Measurements from ENCODE around the gene THAP4. TPM values are rescaled to one million over a fixed set of nuclear protein-coding genes. Genes with fewer than 3 reads are reported as not detected.
A peak's percentile ranks its signal among the peaks of the same experiment; 100 is the strongest.

Gene THAP4
- total RNA-seq, 1 donor from 2014 or later, result 53.1 TPM

- Mint-ChIP-seq H3K27ac (no peak overlapping the region), H3K4me3 (peak overlapping the region; percentile 51)
- intact Hi-C loops (cut with micrococcal nuclease), result loop anchor here (5.0 to 10.0 kb wide), 3 partner anchors 271 to 1046 kb away; partner anchors contain the start of genes DUSP28 and RNPEPL1
Measured at GRCh38 chr2:241611062-241611461, 25.9 kb downstream of the THAP4 start.

GRCh38 chr2:241609859-241610793 lies 26.8 kb downstream of the THAP4 start:
- H3K9me3 Mint-ChIP-seq, result no peaks in the 10 kb centered on the region
- intact Hi-C loops (cut with micrococcal nuclease), result loop anchor here (1.0 to 10.0 kb wide), 8 partner anchors 69 to 1045 kb away; partner anchors contain the start of genes D2HGDH, DUSP28, ING5 and RNPEPL1
- H3K27me3 Mint-ChIP-seq (ENCODE audit: insufficient read depth), result no peaks in the 10 kb centered on the region
- H3K4me3 Mint-ChIP-seq, result peak overlapping the region; percentile 78
- peak overlapping the region; percentile 83 for H3K27ac Mint-ChIP-seq
- peaks cover 25% of the 10 kb centered on the region for H3K36me3 Mint-ChIP-seq (ENCODE audit: low read depth)
- H3K4me1 Mint-ChIP-seq (ENCODE audit: low read depth), result peaks cover 18% of the 10 kb centered on the region
- DNase-seq (ENCODE audit: low spot score), result peak; percentile 88

More at GRCh38 chr2:241611062-241611461, 25.9 kb downstream of the THAP4 start:
- H3K27me3 Mint-ChIP-seq (ENCODE audit: insufficient read depth), result no peaks in the 10 kb centered on the region
- DNase-seq (ENCODE audit: low spot score), result no peak
- H3K9me3 Mint-ChIP-seq, result no peaks in the 10 kb centered on the region
- peaks cover 25% of the 10 kb centered on the region for H3K36me3 Mint-ChIP-seq (ENCODE audit: low read depth)
- peaks cover 21% of the 10 kb centered on the region for H3K4me1 Mint-ChIP-seq (ENCODE audit: low read depth)

- H3K9me3 Mint-ChIP-seq, result no peaks in the 10 kb centered on the region
- peak overlapping the region; percentile 9 for H3K27ac Mint-ChIP-seq
- peaks cover 25% of the 10 kb centered on the region for H3K36me3 Mint-ChIP-seq (ENCODE audit: low read depth)
- H3K4me3 Mint-ChIP-seq, result peak overlapping the region; percentile 78
- no peak for DNase-seq (ENCODE audit: low spot score)
- H3K4me1 Mint-ChIP-seq (ENCODE audit: low read depth), result peaks cover 18% of the 10 kb centered on the region
- intact Hi-C loops (cut with micrococcal nuclease), result no loop called here
- H3K27me3 Mint-ChIP-seq (ENCODE audit: insufficient read depth), result no peaks in the 10 kb centered on the region
Measured at GRCh38 chr2:241608881-241609280, 28.1 kb downstream of the THAP4 start.

- Mint-ChIP-seq H3K27ac (no peak overlapping the region), H3K27me3 (ENCODE audit: insufficient read depth) (no peaks in the 10 kb centered on the region), H3K36me3 (ENCODE audit: low read depth) (peaks cover 28% of the 10 kb centered on the region), H3K4me3 (no peak overlapping the region), H3K4me1 (ENCODE audit: low read depth) (peaks cover 18% of the 10 kb centered on the region), H3K9me3 (no peaks in the 10 kb centered on the region)
- no peak for DNase-seq (ENCODE audit: low spot score)
- intact Hi-C loops (cut with micrococcal nuclease), result no loop called here
Measured at GRCh38 chr2:241607162-241607885, 29.6 kb downstream of the THAP4 start.

GRCh38 chr2:241606186-241606585 lies 30.8 kb downstream of the THAP4 start:
- H3K9me3 Mint-ChIP-seq, result no peaks in the 10 kb centered on the region
- H3K27me3 Mint-ChIP-seq (ENCODE audit: insufficient read depth), result no peaks in the 10 kb centered on the region
- no peak overlapping the region for H3K27ac Mint-ChIP-seq
- DNase-seq (ENCODE audit: low spot score), result no peak
- H3K4me3 Mint-ChIP-seq, result no peak overlapping the region
- H3K4me1 Mint-ChIP-seq (ENCODE audit: low read depth), result peaks cover 18% of the 10 kb centered on the region
- peaks cover 28% of the 10 kb centered on the region for H3K36me3 Mint-ChIP-seq (ENCODE audit: low read depth)
- intact Hi-C loops (cut with micrococcal nuclease), result no loop called here

- Mint-ChIP-seq H3K27ac (no peak overlapping the region), H3K27me3 (ENCODE audit: insufficient read depth) (no peaks in the 10 kb centered on the region), H3K4me1 (ENCODE audit: low read depth) (peaks cover 4% of the 10 kb centered on the region), H3K4me3 (no peak overlapping the region), H3K9me3 (no peaks in the 10 kb centered on the region), H3K36me3 (ENCODE audit: low read depth) (peaks cover 34% of the 10 kb centered on the region)
- DNase-seq (ENCODE audit: low spot score), result no peak
- intact Hi-C loops (cut with micrococcal nuclease), result no loop called here
Measured at GRCh38 chr2:241603686-241604085, 33.3 kb downstream of the THAP4 start.

- Mint-ChIP-seq H3K4me3 (no peak overlapping the region), H3K36me3 (ENCODE audit: low read depth) (peaks cover 32% of the 10 kb centered on the region), H3K27ac (no peak overlapping the region), H3K4me1 (ENCODE audit: low read depth) (no peaks in the 10 kb centered on the region), H3K27me3 (ENCODE audit: insufficient read depth) (no peaks in the 10 kb centered on the region), H3K9me3 (no peaks in the 10 kb centered on the region)
- intact Hi-C loops (cut with micrococcal nuclease), result no loop called here
- no peak for DNase-seq (ENCODE audit: low spot score)
Measured at GRCh38 chr2:241602720-241603119, 34.2 kb downstream of the THAP4 start.

GRCh38 chr2:241601841-241602240 lies 35.1 kb downstream of the THAP4 start:
- Mint-ChIP-seq H3K36me3 (ENCODE audit: low read depth) (peaks cover 27% of the 10 kb centered on the region), H3K4me3 (no peak overlapping the region), H3K27ac (no peak overlapping the region), H3K9me3 (no peaks in the 10 kb centered on the region), H3K4me1 (ENCODE audit: low read depth) (no peaks in the 10 kb centered on the region), H3K27me3 (ENCODE audit: insufficient read depth) (no peaks in the 10 kb centered on the region)
- DNase-seq (ENCODE audit: low spot score), result no peak
- intact Hi-C loops (cut with micrococcal nuclease), result no loop called here

GRCh38 chr2:241599615-241600014 lies 37.3 kb downstream of the THAP4 start:
- intact Hi-C loops (cut with micrococcal nuclease), result no loop called here
- Mint-ChIP-seq H3K4me1 (ENCODE audit: low read depth) (no peaks in the 10 kb centered on the region), H3K27me3 (ENCODE audit: insufficient read depth) (no peaks in the 10 kb centered on the region), H3K36me3 (ENCODE audit: low read depth) (peaks cover 25% of the 10 kb centered on the region), H3K27ac (no peak overlapping the region), H3K4me3 (no peak overlapping the region), H3K9me3 (no peaks in the 10 kb centered on the region)
- DNase-seq (ENCODE audit: low spot score), result no peak

- intact Hi-C loops (cut with micrococcal nuclease), result no loop called here
- Mint-ChIP-seq H3K4me3 (no peak overlapping the region), H3K27ac (no peak overlapping the region), H3K36me3 (ENCODE audit: low read depth) (peaks cover 26% of the 10 kb centered on the region), H3K27me3 (ENCODE audit: insufficient read depth) (no peaks in the 10 kb centered on the region), H3K9me3 (no peaks in the 10 kb centered on the region), H3K4me1 (ENCODE audit: low read depth) (no peaks in the 10 kb centered on the region)
- no peak for DNase-seq (ENCODE audit: low spot score)
Measured at GRCh38 chr2:241598487-241598886, 38.5 kb downstream of the THAP4 start.

GRCh38 chr2:241598061-241598460 lies 38.9 kb downstream of the THAP4 start:
- Mint-ChIP-seq H3K27me3 (ENCODE audit: insufficient read depth) (no peaks in the 10 kb centered on the region), H3K9me3 (no peaks in the 10 kb centered on the region), H3K4me3 (no peak overlapping the region), H3K4me1 (ENCODE audit: low read depth) (no peaks in the 10 kb centered on the region), H3K27ac (no peak overlapping the region), H3K36me3 (ENCODE audit: low read depth) (peaks cover 25% of the 10 kb centered on the region)
- no peak for DNase-seq (ENCODE audit: low spot score)
- intact Hi-C loops (cut with micrococcal nuclease), result no loop called here

GRCh38 chr2:241597561-241597960 lies 39.4 kb downstream of the THAP4 start:
- no peak for DNase-seq (ENCODE audit: low spot score)
- H3K27me3 Mint-ChIP-seq (ENCODE audit: insufficient read depth), result no peaks in the 10 kb centered on the region
- H3K4me1 Mint-ChIP-seq (ENCODE audit: low read depth), result no peaks in the 10 kb centered on the region
- intact Hi-C loops (cut with micrococcal nuclease), result no loop called here
- no peak overlapping the region for H3K4me3 Mint-ChIP-seq
- no peak overlapping the region for H3K27ac Mint-ChIP-seq
- H3K36me3 Mint-ChIP-seq (ENCODE audit: low read depth), result peaks cover 25% of the 10 kb centered on the region
- no peaks in the 10 kb centered on the region for H3K9me3 Mint-ChIP-seq

GRCh38 chr2:241595600-241596140 lies 41.3 kb downstream of the THAP4 start:
- H3K27me3 Mint-ChIP-seq (ENCODE audit: insufficient read depth), result no peaks in the 10 kb centered on the region

More at GRCh38 chr2:241595600-241596140, 41.3 kb downstream of the THAP4 start:
- Mint-ChIP-seq H3K27ac (no peak overlapping the region), H3K36me3 (ENCODE audit: low read depth) (peaks cover 18% of the 10 kb centered on the region), H3K9me3 (no peaks in the 10 kb centered on the region), H3K4me1 (ENCODE audit: low read depth) (no peaks in the 10 kb centered on the region), H3K4me3 (no peak overlapping the region)
- intact Hi-C loops (cut with micrococcal nuclease), result no loop called here
- no peak for DNase-seq (ENCODE audit: low spot score)
